ENCODE results near the gene CAMTA1.

Gene CAMTA1

GRCh38 chr1:6984536-6984935, 199.3 kb downstream of the CAMTA1 start:
- Histone ChIP-seq H3K79me2 (ENCODE audit: control insufficient read depth, insufficient read depth, low read length, poor library complexity) (no peaks in the 10 kb centered on the region), H4K12ac (ENCODE audit: low read depth, low read length) (no peak overlapping the region), H2AK5ac (ENCODE audit: low read length) (no peak overlapping the region), H3K9ac (ENCODE audit: low read length) (no peak overlapping the region), H2BK120ac (ENCODE audit: insufficient read depth, low read length, poor library complexity) (no peak overlapping the region), H3K4me2 (ENCODE audit: low read length) (no peak overlapping the region), H3K9me3 (ENCODE audit: insufficient read depth, low read depth, low read length) (peaks cover 2% of the 10 kb centered on the region), H2BK5ac (ENCODE audit: low read depth, low read length, poor library complexity) (no peak overlapping the region), H3K36me3 (ENCODE audit: control insufficient read depth in 1 of 2, insufficient read depth in 2 of 2, low read length in 2 of 2) (no peaks in the 10 kb centered on the region), H4K8ac (ENCODE audit: low read depth, low read length) (no peak overlapping the region), H3K27ac (ENCODE audit: low read depth, low read length) (no peak overlapping the region), H4K91ac (ENCODE audit: low read depth, low read length) (no peak overlapping the region), H3K27me3 (ENCODE audit: insufficient read depth, low read length) (no peaks in the 10 kb centered on the region), H2AFZ (ENCODE audit: insufficient read depth, low read length, poor library complexity) (no peak overlapping the region), H3K14ac (ENCODE audit: low read length) (no peak overlapping the region), H3K23ac (ENCODE audit: low read length) (no peak overlapping the region), H3K4me1 (ENCODE audit: control insufficient read depth in 1 of 2, insufficient read depth in 2 of 2, low read length in 2 of 2) (peaks cover 4 to 8% of the 10 kb centered on the region in 2 experiments), H2BK12ac (ENCODE audit: low read length) (no peak overlapping the region), H3K18ac (ENCODE audit: low read length) (no peak overlapping the region), H3K4ac (ENCODE audit: low read depth, low read length) (no peak overlapping the region), H3K4me3 (ENCODE audit: low read depth, low read length) (no peak overlapping the region), H3K79me1 (ENCODE audit: low read length) (peaks cover 2% of the 10 kb centered on the region)
- no CpG with 5 or more reads among the region's 14 CpGs for WGBS (ENCODE audit: extremely low coverage, insufficient coverage, insufficient read length)
- no peak for DNase-seq

GRCh38 chr1:6984986-6985385, 199.7 kb downstream of the CAMTA1 start:
- H3K9me3 ChIP-seq (ENCODE audit: insufficient read depth, low read depth, low read length): peaks cover 2% of the 10 kb centered on the region
- H3K4ac ChIP-seq (ENCODE audit: low read depth, low read length): no peak overlapping the region
- no peak overlapping the region for H3K18ac ChIP-seq (ENCODE audit: low read length)
- no peak overlapping the region for H2AFZ ChIP-seq (ENCODE audit: insufficient read depth, low read length, poor library complexity)
- H3K4me1 ChIP-seq (ENCODE audit: control insufficient read depth in 1 of 2, insufficient read depth in 2 of 2, low read length in 2 of 2): peaks cover 4 to 8% of the 10 kb centered on the region in 2 experiments
- H4K12ac ChIP-seq (ENCODE audit: low read depth, low read length): no peak overlapping the region
- no peak overlapping the region for H3K14ac ChIP-seq (ENCODE audit: low read length)
- no peaks in the 10 kb centered on the region for H3K79me2 ChIP-seq (ENCODE audit: control insufficient read depth, insufficient read depth, low read length, poor library complexity)
- no peak overlapping the region for H2BK5ac ChIP-seq (ENCODE audit: low read depth, low read length, poor library complexity)
- no peak overlapping the region for H3K27ac ChIP-seq (ENCODE audit: low read depth, low read length)
- no peak overlapping the region for H3K9ac ChIP-seq (ENCODE audit: low read length)
- H4K8ac ChIP-seq (ENCODE audit: low read depth, low read length): no peak overlapping the region
- H2BK120ac ChIP-seq (ENCODE audit: insufficient read depth, low read length, poor library complexity): no peak overlapping the region
- H3K23ac ChIP-seq (ENCODE audit: low read length): no peak overlapping the region
- H2BK12ac ChIP-seq (ENCODE audit: low read length): no peak overlapping the region
- no peak overlapping the region for H4K91ac ChIP-seq (ENCODE audit: low read depth, low read length)
- H2AK5ac ChIP-seq (ENCODE audit: low read length): no peak overlapping the region
- no peak overlapping the region for H3K4me2 ChIP-seq (ENCODE audit: low read length)
- WGBS (ENCODE audit: extremely low coverage, insufficient coverage, insufficient read length): no CpG with 5 or more reads among the region's 7 CpGs
- peaks cover 2% of the 10 kb centered on the region for H3K79me1 ChIP-seq (ENCODE audit: low read length)
- DNase-seq: no peak
- no peak overlapping the region for H3K4me3 ChIP-seq (ENCODE audit: low read depth, low read length)
- no peaks in the 10 kb centered on the region for H3K27me3 ChIP-seq (ENCODE audit: insufficient read depth, low read length)
- H3K36me3 ChIP-seq (ENCODE audit: control insufficient read depth in 1 of 2, insufficient read depth in 2 of 2, low read length in 2 of 2): no peaks in the 10 kb centered on the region

DNA sequence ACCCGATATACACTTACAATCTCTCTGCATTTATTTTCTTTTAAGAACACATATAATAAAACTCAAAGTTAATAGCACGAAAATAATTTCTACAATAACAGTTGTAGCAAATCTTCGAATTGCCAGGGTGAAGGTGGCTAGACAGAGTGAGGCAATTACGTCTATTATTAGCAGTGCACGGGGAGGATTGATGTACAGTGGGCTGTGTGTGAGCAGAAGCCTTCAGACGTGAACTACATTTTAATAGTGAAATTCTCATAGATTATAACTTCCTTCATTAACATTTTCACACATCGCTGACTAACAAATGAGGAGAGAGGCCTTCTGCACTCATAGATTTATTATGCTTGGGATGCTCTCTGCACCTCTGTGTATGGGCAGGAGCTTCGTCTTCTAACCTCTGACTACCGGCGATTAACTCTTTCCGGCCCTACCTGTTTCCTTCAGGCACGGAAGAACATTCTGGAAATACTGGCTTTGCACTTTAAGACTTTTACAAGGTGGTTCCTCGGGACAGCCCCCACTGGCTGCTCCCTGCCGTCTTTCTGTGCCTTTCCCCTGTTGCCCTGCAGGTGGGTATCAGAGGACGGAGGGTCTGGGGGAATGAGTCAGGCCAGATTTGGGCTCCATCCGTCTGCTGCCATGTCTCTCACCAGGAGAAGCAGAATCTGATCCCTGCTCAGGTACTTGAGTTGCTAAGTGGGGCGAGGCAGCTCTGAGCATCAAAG, 200.5 kb downstream of the CAMTA1 start:
- H3K36me3 ChIP-seq (ENCODE audit: control insufficient read depth in 1 of 2, insufficient read depth in 2 of 2, low read length in 2 of 2): no peaks in the 10 kb centered on the region
- no peak overlapping the region for H3K18ac ChIP-seq (ENCODE audit: low read length)
- H3K23ac ChIP-seq (ENCODE audit: low read length): no peak overlapping the region
- no peak overlapping the region for H2AFZ ChIP-seq (ENCODE audit: insufficient read depth, low read length, poor library complexity)
- H2AK5ac ChIP-seq (ENCODE audit: low read length): no peak overlapping the region
- no peak overlapping the region for H2BK120ac ChIP-seq (ENCODE audit: insufficient read depth, low read length, poor library complexity)
- H3K27me3 ChIP-seq (ENCODE audit: insufficient read depth, low read length): no peaks in the 10 kb centered on the region
- no peak overlapping the region for H4K8ac ChIP-seq (ENCODE audit: low read depth, low read length)
- H3K4ac ChIP-seq (ENCODE audit: low read depth, low read length): no peak overlapping the region
- peaks cover 4 to 8% of the 10 kb centered on the region in 2 experiments for H3K4me1 ChIP-seq (ENCODE audit: control insufficient read depth in 1 of 2, insufficient read depth in 2 of 2, low read length in 2 of 2)
- WGBS (ENCODE audit: extremely low coverage, insufficient coverage, insufficient read length): no CpG with 5 or more reads among the region's 17 CpGs
- no peak overlapping the region for H4K12ac ChIP-seq (ENCODE audit: low read depth, low read length)
- H3K79me2 ChIP-seq (ENCODE audit: control insufficient read depth, insufficient read depth, low read length, poor library complexity): no peaks in the 10 kb centered on the region
- no peak overlapping the region for H3K4me2 ChIP-seq (ENCODE audit: low read length)
- peaks cover 2% of the 10 kb centered on the region for H3K79me1 ChIP-seq (ENCODE audit: low read length)
- DNase-seq: no peak
- peaks cover 2% of the 10 kb centered on the region for H3K9me3 ChIP-seq (ENCODE audit: insufficient read depth, low read depth, low read length)
- H3K27ac ChIP-seq (ENCODE audit: low read depth, low read length): no peak overlapping the region
- no peak overlapping the region for H3K14ac ChIP-seq (ENCODE audit: low read length)
- H3K4me3 ChIP-seq (ENCODE audit: low read depth, low read length): no peak overlapping the region
- no peak overlapping the region for H2BK5ac ChIP-seq (ENCODE audit: low read depth, low read length, poor library complexity)
- H2BK12ac ChIP-seq (ENCODE audit: low read length): no peak overlapping the region
- no peak overlapping the region for H3K9ac ChIP-seq (ENCODE audit: low read length)
- no peak overlapping the region for H4K91ac ChIP-seq (ENCODE audit: low read depth, low read length)

- H3K18ac ChIP-seq (ENCODE audit: low read length): no peak overlapping the region
- no peak overlapping the region for H4K8ac ChIP-seq (ENCODE audit: low read depth, low read length)
- H3K79me2 ChIP-seq (ENCODE audit: control insufficient read depth, insufficient read depth, low read length, poor library complexity): no peaks in the 10 kb centered on the region
- H3K79me1 ChIP-seq (ENCODE audit: low read length): peaks cover 2% of the 10 kb centered on the region
- no peak overlapping the region for H3K4me3 ChIP-seq (ENCODE audit: low read depth, low read length)
- no peak overlapping the region for H3K4ac ChIP-seq (ENCODE audit: low read depth, low read length)
- no peak overlapping the region for H2AFZ ChIP-seq (ENCODE audit: insufficient read depth, low read length, poor library complexity)
- no peak overlapping the region for H3K14ac ChIP-seq (ENCODE audit: low read length)
- no peak overlapping the region for H3K4me2 ChIP-seq (ENCODE audit: low read length)
- no peak overlapping the region for H2BK12ac ChIP-seq (ENCODE audit: low read length)
- H3K27ac ChIP-seq (ENCODE audit: low read depth, low read length): no peak overlapping the region
- H3K9ac ChIP-seq (ENCODE audit: low read length): no peak overlapping the region
- H4K91ac ChIP-seq (ENCODE audit: low read depth, low read length): no peak overlapping the region
- no peaks in the 10 kb centered on the region for H3K27me3 ChIP-seq (ENCODE audit: insufficient read depth, low read length)
- no peak overlapping the region for H2BK5ac ChIP-seq (ENCODE audit: low read depth, low read length, poor library complexity)
- H3K9me3 ChIP-seq (ENCODE audit: insufficient read depth, low read depth, low read length): peaks cover 2% of the 10 kb centered on the region
- no peak overlapping the region for H2BK120ac ChIP-seq (ENCODE audit: insufficient read depth, low read length, poor library complexity)
- no peak overlapping the region for H3K23ac ChIP-seq (ENCODE audit: low read length)
- no CpG with 5 or more reads among the region's 8 CpGs for WGBS (ENCODE audit: extremely low coverage, insufficient coverage, insufficient read length)
- H4K12ac ChIP-seq (ENCODE audit: low read depth, low read length): no peak overlapping the region
- no peaks in the 10 kb centered on the region for H3K36me3 ChIP-seq (ENCODE audit: control insufficient read depth in 1 of 2, insufficient read depth in 2 of 2, low read length in 2 of 2)
- H2AK5ac ChIP-seq (ENCODE audit: low read length): no peak overlapping the region
- no peak for DNase-seq
- H3K4me1 ChIP-seq (ENCODE audit: control insufficient read depth in 1 of 2, insufficient read depth in 2 of 2, low read length in 2 of 2): peaks cover 4 to 8% of the 10 kb centered on the region in 2 experiments
These were observed 201.0 kb downstream of the CAMTA1 start for GRCh38 chr1:6986281-6986680.
